ENCODE measurements around the gene RAP2C. TPM values are rescaled to one million over a fixed set of nuclear protein-coding genes. Genes with fewer than 3 reads are reported as not detected.

Gene RAP2C
- total RNA-seq, 1 experiment from 2014 or later: 13.8 TPM

- Histone ChIP-seq H3K4me3 (ENCODE audit: low read length) (no peak overlapping the region), H3K9me2 (replicated peaks; ENCODE audit: low read length) (no peaks in the 10 kb centered on the region), H3K4me2 (ENCODE audit: low read length) (no peak overlapping the region), H3K9ac (ENCODE audit: low read length) (no peak overlapping the region), H3K27me3 (ENCODE audit: low read length) (no peaks in the 10 kb centered on the region), H3K9me3 (ENCODE audit: low read length) (no peaks in the 10 kb centered on the region), H3K27ac (ENCODE audit: low read length) (no peak overlapping the region), H4K20me1 (ENCODE audit: low read length) (no peaks in the 10 kb centered on the region), H3F3A (ENCODE audit: low read length, unreplicated experiment) (no peaks in the 10 kb centered on the region), H3K36me3 (ENCODE audit: low read depth, low read length) (peaks cover 17% of the 10 kb centered on the region; the same call in 1 of the 2 replicates), H2AFZ (ENCODE audit: low read length) (no peak overlapping the region), H3K4me1 (ENCODE audit: insufficient read depth, low read length) (no peaks in the 10 kb centered on the region), H3K79me2 (ENCODE audit: low read length) (peaks cover 10% of the 10 kb centered on the region)
- TF ChIP-seq CTCF (conservative IDR thresholded peaks at IDR 0.05; ENCODE audit: low read depth, low read length): no peak
- no peak for TF ChIP-seq EZH2phosphoT487 (IDR thresholded peaks at IDR 0.05; ENCODE audit: borderline replicate concordance, low read length)
- TF ChIP-seq EZH2 (IDR thresholded peaks at IDR 0.05; ENCODE audit: low read length, unreplicated experiment): no peak
- ATAC-seq (no peak; the same call in 1 of the 2 replicates), DNase-seq (no peak)
- intact Hi-C loops (cut with micrococcal nuclease): no loop called here
- BruUV-seq (replicated peaks): no TSS peak
- ChIA-PET CTCF (interaction anchor here (0.9 kb wide), 1 partner anchor 117 kb away, joined by 3 read pairs; no protein-coding TSS in a partner anchor), POLR2A (ENCODE audit: unreplicated experiment) (no interaction called here)
Measured at GRCh38 chrX:132209527-132209926, 9.7 kb downstream of the RAP2C start.

- no TSS peak for BruUV-seq (replicated peaks)
- CTCF ChIA-PET: no interaction called here
- no peak overlapping the region for H2AFZ ChIP-seq (ENCODE audit: low read length)
Measured at GRCh38 chrX:132208422-132208821, 10.8 kb downstream of the RAP2C start.

More at GRCh38 chrX:132208422-132208821, 10.8 kb downstream of the RAP2C start:
- no peaks in the 10 kb centered on the region for H3K9me2 ChIP-seq (replicated peaks; ENCODE audit: low read length)
- TF ChIP-seq EZH2phosphoT487 (IDR thresholded peaks at IDR 0.05; ENCODE audit: borderline replicate concordance, low read length): no peak
- no peak for TF ChIP-seq EZH2 (IDR thresholded peaks at IDR 0.05; ENCODE audit: low read length, unreplicated experiment)
- no peak for TF ChIP-seq CTCF (conservative IDR thresholded peaks at IDR 0.05; ENCODE audit: low read depth, low read length)
- H3K9ac ChIP-seq (ENCODE audit: low read length): no peak overlapping the region
- H3K27me3 ChIP-seq (ENCODE audit: low read length): no peaks in the 10 kb centered on the region
- 0 out of 2 replicates have a peak, but pooled peaks cover 5% of the 10 kb centered on the region for H3K79me2 ChIP-seq (ENCODE audit: low read length)
- H3K27ac ChIP-seq (ENCODE audit: low read length): no peak overlapping the region
- no peaks in the 10 kb centered on the region for H4K20me1 ChIP-seq (ENCODE audit: low read length)
- H3F3A ChIP-seq (ENCODE audit: low read length, unreplicated experiment): no peaks in the 10 kb centered on the region
- H3K36me3 ChIP-seq (ENCODE audit: low read depth, low read length): peaks cover 14% of the 10 kb centered on the region; the same call in 1 of the 2 replicates
- no peak overlapping the region for H3K4me3 ChIP-seq (ENCODE audit: low read length)
- DNase-seq (no peak), ATAC-seq (no peak)
- no peaks in the 10 kb centered on the region for H3K4me1 ChIP-seq (ENCODE audit: insufficient read depth, low read length)
- no peak overlapping the region for H3K4me2 ChIP-seq (ENCODE audit: low read length)
- no peaks in the 10 kb centered on the region for H3K9me3 ChIP-seq (ENCODE audit: low read length)
- intact Hi-C loops (cut with micrococcal nuclease): no loop called here
- POLR2A ChIA-PET (ENCODE audit: unreplicated experiment): no interaction called here

All from PC-3 (cell line).